Muscle layer of duodenum (tissue), 2 donors: ENCODE measurements around the gene NT5DC2.

Experiments
- H3K27ac ChIP-seq: one replicate; pipeline ENCODE4 v1.7.0; 2013; ENCODE audit warnings: mild to moderate bottlenecking, low read length
- H3K27me3 ChIP-seq: one replicate; pipeline ENCODE4 v1.7.0; 2013; ENCODE audit warnings: low read depth, mild to moderate bottlenecking, control low read depth, low read length
- H3K36me3 ChIP-seq, 2 donors: one replicate each; pipeline ENCODE4 v1.7.0; 2013; ENCODE audit warnings: low read length in 2 of 2, control low read depth in 1 of 2, mild to moderate bottlenecking in 1 of 2; ENCODE audit not compliant: insufficient read depth in 2 of 2, control insufficient read depth in 1 of 2
- H3K4me1 ChIP-seq, 2 donors: one replicate each; pipeline ENCODE4 v1.7.0; 2013; ENCODE audit warnings: low read length in 2 of 2, mild to moderate bottlenecking in 2 of 2, control low read depth in 1 of 2, moderate library complexity in 1 of 2; ENCODE audit not compliant: insufficient read depth in 2 of 2, control insufficient read depth in 1 of 2
- H3K4me3 ChIP-seq, 2 donors: one replicate each; pipeline ENCODE4 v1.7.0; 2013; ENCODE audit warnings: low read length in 2 of 2, low read depth in 1 of 2, mild to moderate bottlenecking in 1 of 2
- H3K9me3 ChIP-seq, 2 donors: one replicate each; pipeline ENCODE4 v1.7.0; 2013; ENCODE audit warnings: low read length in 2 of 2, control low read depth in 1 of 2, mild to moderate bottlenecking in 1 of 2; ENCODE audit not compliant: control insufficient read depth in 1 of 2
- donor health status: healthy.

Gene NT5DC2

GRCh38 chr3:52501046-52501445, 32.6 kb downstream of the NT5DC2 start:
- no peaks in the 10 kb centered on the region for H3K9me3 ChIP-seq
- H3K36me3 ChIP-seq = no peaks in the 10 kb centered on the region
- H3K4me1 ChIP-seq = peaks cover 0 to 6% of the 10 kb centered on the region in 2 donors

DNA sequence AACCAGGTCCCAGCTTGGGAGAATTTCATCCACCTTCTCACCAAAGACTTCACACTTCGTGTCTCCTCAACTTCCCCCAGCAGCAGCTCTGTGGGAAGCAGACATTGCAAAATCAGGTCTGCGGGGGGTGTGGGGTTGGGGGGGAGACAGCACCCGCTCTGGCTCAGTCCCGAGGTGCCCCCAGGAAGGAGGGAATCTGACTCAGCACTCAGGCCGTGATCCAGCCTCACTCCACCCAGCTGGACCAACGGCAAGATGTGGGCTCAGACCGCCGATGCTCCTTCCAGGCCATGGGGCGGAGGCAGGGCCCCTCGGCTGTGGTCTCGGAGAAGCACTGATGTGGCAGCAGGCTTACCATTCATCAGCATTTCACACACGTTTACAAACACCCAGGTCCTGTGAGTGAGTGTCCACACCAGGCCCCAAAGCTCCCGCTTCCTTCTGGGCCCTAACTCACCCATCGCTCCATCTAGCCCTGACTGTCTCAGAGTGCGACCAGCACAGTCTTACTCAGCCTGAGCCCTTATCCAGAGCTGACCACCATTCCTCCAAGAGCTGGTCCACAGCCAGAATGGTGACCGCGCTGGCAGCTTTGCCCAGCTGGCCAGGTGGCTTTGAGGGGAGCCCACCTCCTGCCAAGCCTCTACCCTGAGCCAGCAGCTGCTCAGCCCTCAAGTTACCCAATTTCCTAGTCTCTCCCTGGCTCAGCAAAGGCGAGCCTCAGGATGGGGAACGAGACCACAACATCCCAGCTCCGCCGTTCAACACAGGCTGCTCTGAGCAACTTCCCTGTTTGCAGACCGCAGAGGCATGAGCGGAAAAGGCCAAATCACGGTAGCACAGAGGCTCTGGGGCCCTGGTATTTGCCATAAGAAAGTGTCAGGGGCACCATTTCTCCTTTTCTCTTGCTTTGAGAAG, 35.3 kb downstream of the NT5DC2 start:
- Histone ChIP-seq H3K4me1 (peaks cover 0 to 16% of the 10 kb centered on the region in 2 donors), H3K4me3 (no peak overlapping the region), H3K27me3 (no peaks in the 10 kb centered on the region), H3K9me3 (no peaks in the 10 kb centered on the region), H3K27ac (no peak overlapping the region), H3K36me3 (no peaks in the 10 kb centered on the region)

More at GRCh38 chr3:52501046-52501445, 32.6 kb downstream of the NT5DC2 start:
- H3K4me3 ChIP-seq = no peak overlapping the region
- no peaks in the 10 kb centered on the region for H3K27me3 ChIP-seq
- H3K27ac ChIP-seq = no peak overlapping the region

DNA sequence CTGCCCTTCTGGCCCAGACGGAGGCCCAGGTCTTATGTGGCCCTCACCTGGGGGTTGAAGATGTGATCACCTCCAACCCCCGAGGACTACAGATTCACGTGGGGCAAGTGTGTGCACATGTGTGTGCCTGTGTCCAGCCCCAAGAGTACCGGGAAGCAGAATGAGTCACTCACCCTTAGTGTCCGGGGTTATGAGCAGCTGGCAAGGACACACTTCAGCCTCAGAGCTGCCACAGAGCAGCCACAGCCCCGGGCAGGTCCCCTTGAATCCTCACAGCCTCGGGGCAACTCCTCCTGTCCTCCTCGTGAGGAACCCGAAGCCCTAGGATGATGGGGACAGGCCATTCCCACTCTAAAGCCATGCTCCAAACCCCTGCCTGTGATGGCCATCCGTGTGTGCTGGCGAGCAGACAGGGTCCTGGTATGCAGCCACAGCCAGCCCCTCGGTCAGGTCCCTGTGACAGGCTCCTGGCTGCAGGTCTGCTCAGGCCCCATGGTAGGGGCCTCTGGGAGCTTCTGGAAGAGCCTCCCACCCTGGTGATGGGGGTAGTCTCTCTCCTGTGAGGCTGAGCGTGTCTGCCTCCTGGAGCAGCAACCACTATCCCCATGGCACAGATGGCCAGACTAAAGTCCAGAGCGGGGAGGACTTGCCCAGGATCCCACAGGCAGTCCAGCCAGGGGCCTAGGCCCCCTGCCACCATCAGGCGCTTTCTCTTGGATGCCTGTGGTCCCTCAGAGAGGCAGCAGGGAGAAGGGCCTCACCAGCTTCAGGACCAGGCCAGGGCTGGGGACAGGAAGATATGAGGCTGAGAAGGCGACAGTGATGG, 37.7 kb downstream of the NT5DC2 start:
- H3K4me3 ChIP-seq = peak overlapping the region; percentile 30 to 46
- H3K27ac ChIP-seq = peak overlapping the region; percentile 60
- peaks cover 0 to 19% of the 10 kb centered on the region in 2 donors for H3K4me1 ChIP-seq
- no peaks in the 10 kb centered on the region for H3K9me3 ChIP-seq
- peaks cover 14 to 20% of the 10 kb centered on the region in 2 donors for H3K36me3 ChIP-seq
- no peaks in the 10 kb centered on the region for H3K27me3 ChIP-seq

DNA sequence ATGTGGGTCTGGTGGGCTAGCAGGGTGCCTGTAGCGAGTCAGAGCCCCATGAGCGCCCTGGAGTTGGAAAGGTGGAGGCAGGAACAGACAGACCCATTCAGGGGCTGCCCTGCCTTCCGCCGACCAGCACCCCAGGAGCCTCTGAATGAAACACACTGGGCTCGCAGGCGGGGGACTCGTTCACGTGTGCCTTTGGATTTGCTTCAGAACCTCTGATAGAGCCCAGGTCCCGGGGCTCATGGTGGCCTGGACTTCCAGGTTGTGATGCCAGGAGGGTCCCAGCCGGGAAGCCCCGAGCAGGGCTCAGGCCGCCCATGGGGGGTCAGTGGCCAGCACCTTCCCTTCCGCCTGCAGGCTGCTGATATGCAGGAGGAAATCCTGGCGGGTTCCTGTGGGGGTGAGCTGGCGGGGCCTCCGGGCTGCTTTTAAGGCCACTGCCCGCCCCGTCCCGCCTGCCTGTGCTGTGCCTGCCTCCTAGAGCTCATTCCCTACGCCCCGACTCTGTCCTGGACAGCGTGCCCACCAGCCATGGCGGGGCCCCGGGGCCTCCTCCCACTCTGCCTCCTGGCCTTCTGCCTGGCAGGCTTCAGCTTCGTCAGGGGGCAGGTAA, 38.7 kb downstream of the NT5DC2 start, which contains the start of gene STAB1:
TSS of gene STAB1 (plus strand) at position 453 of the 610 bp plus-strand sequence. CDS start at position 529, 76 bp downstream.
- H3K36me3 ChIP-seq = peaks cover 20 to 30% of the 10 kb centered on the region in 2 donors
- peak within 1 kb of the TSS; percentile 30 to 46 for H3K4me3 ChIP-seq
- no peaks in the 10 kb centered on the region for H3K9me3 ChIP-seq
- peak within 1 kb of the TSS; percentile 60 for H3K27ac ChIP-seq
- H3K4me1 ChIP-seq = peaks cover 0 to 24% of the 10 kb centered on the region in 2 donors
- H3K27me3 ChIP-seq = no peaks in the 10 kb centered on the region

GRCh38 chr3:52494445-52494844, 39.2 kb downstream of the NT5DC2 start:
- Histone ChIP-seq H3K4me3 (no peak overlapping the region), H3K27ac (no peak overlapping the region), H3K36me3 (peaks cover 25 to 36% of the 10 kb centered on the region in 2 donors), H3K27me3 (no peaks in the 10 kb centered on the region), H3K9me3 (no peaks in the 10 kb centered on the region), H3K4me1 (peaks cover 0 to 25% of the 10 kb centered on the region in 2 donors)

DNA sequence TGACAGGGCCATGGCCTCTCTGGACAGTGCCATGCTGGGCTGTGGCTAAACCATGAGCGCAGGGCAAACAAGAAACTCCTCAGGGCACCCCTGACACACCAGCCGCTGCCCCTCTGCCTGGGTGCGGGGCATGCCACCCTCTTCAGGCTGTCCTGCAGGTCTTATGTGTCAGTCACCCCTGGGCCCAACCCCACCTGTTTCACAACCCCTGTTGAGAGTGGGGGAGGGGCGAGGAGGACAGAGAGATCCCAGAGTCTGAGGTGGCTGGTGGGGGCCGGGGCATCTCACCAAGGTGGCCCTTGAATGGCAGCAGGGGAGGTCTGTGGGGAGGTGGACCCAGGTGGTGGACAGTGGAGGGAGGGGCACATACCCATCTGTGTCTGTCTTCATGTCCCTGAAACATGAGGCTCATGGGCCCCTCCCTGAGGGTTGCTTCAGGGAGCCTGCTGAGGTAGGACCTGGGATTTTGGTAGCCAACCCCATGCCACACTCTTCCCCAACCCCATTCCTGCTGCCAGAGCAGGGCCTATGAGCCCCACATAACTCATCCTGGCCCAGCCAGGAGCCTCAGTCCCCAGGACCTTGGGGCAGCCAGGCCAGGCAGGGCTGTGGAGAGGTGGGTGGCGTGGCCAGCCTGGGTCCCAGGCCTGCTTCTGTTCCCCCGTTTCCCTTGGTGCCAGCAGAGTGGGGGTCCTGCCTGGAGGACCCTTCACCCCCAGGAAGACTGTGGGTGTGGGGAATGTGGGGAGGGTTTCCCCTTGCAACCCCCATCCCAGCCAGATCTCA, 40.2 kb downstream of the NT5DC2 start:
- peaks cover 27 to 45% of the 10 kb centered on the region in 2 donors for H3K36me3 ChIP-seq
- H3K9me3 ChIP-seq = no peaks in the 10 kb centered on the region
- peaks cover 0 to 19% of the 10 kb centered on the region in 2 donors for H3K4me1 ChIP-seq
- no peaks in the 10 kb centered on the region for H3K27me3 ChIP-seq
- no peak overlapping the region for H3K27ac ChIP-seq
- no peak overlapping the region for H3K4me3 ChIP-seq

DNA sequence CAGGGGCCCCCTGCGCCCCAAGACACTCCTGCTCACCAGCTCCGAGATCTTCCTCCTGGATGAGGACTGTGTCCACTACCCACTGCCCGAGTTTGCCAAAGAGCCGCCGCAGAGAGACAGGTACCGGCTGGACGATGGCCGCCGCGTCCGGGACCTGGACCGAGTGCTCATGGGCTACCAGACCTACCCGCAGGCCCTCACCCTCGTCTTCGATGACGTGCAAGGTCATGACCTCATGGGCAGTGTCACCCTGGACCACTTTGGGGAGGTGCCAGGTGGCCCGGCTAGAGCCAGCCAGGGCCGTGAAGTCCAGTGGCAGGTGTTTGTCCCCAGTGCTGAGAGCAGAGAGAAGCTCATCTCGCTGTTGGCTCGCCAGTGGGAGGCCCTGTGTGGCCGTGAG, 41.6 kb downstream of the NT5DC2 start:
- Histone ChIP-seq H3K9me3 (no peaks in the 10 kb centered on the region), H3K27ac (no peak overlapping the region), H3K36me3 (peaks cover 36 to 59% of the 10 kb centered on the region in 2 donors), H3K4me1 (peaks cover 0 to 19% of the 10 kb centered on the region in 2 donors), H3K27me3 (no peaks in the 10 kb centered on the region), H3K4me3 (no peak overlapping the region)

- H3K27me3 ChIP-seq = no peaks in the 10 kb centered on the region
- no peaks in the 10 kb centered on the region for H3K9me3 ChIP-seq
- no peak overlapping the region for H3K4me3 ChIP-seq
- H3K27ac ChIP-seq = peak overlapping the region; percentile 23
- peaks cover 38 to 68% of the 10 kb centered on the region in 2 donors for H3K36me3 ChIP-seq
- H3K4me1 ChIP-seq = peaks cover 0 to 19% of the 10 kb centered on the region in 2 donors
These were observed 42.6 kb downstream of the NT5DC2 start for GRCh38 chr3:52490939-52491526.

- Histone ChIP-seq H3K27ac (no peak overlapping the region), H3K9me3 (no peaks in the 10 kb centered on the region), H3K4me3 (no peak overlapping the region), H3K36me3 (peaks cover 39 to 75% of the 10 kb centered on the region in 2 donors), H3K4me1 (peaks cover 0 to 14% of the 10 kb centered on the region in 2 donors), H3K27me3 (no peaks in the 10 kb centered on the region)
These were observed 43.4 kb downstream of the NT5DC2 start for GRCh38 chr3:52490035-52490938.
